KMS-11 (cell line): Measurements from ENCODE around the gene NBL1.
A peak's percentile ranks its signal among the peaks of the same experiment; 100 is the strongest.

Source experiments
- H2AFZ ChIP-seq: fragments of 200-600 bp; sonication (generic); 2 replicates; pipeline ENCODE4 v1.6.1; 2016; ENCODE audit warnings: antibody characterized with exemption, mixed run types, low read depth
- H3K27ac ChIP-seq: fragments of 200-600 bp; sonication (generic); 2 replicates; pipeline ENCODE4 v1.6.1; 2016; ENCODE audit warnings: mild to moderate bottlenecking, mixed run types
- H3K27me3 ChIP-seq: fragments of 200-600 bp; sonication (generic); 2 replicates; pipeline ENCODE4 v1.6.1; 2017; ENCODE audit warnings: mild to moderate bottlenecking, low read depth, mixed run types, moderate library complexity; ENCODE audit not compliant: insufficient read depth
- H3K36me3 ChIP-seq: fragments of 200-600 bp; sonication (generic); 2 replicates; pipeline ENCODE4 v1.6.1; 2017; ENCODE audit warnings: mild to moderate bottlenecking, mixed run types; ENCODE audit not compliant: insufficient read depth
- H3K4me1 ChIP-seq: fragments of 200-600 bp; sonication (generic); 2 replicates; pipeline ENCODE4 v1.6.1; 2016; ENCODE audit warnings: mild to moderate bottlenecking, low read depth, mixed run types; ENCODE audit not compliant: poor library complexity, severe bottlenecking
- H3K4me2 ChIP-seq: fragments of 200-600 bp; sonication (generic); 2 replicates; pipeline ENCODE4 v1.7.0; 2016; ENCODE audit warnings: mild to moderate bottlenecking, mixed run types
- H3K4me3 ChIP-seq: fragments of 200-600 bp; sonication (generic); IDR thresholded peaks from 2 replicates; pipeline ENCODE4 v1.6.1; 2017; ENCODE audit warnings: low read depth, low read length, mixed read lengths; ENCODE audit not compliant: insufficient read depth
- H3K79me2 ChIP-seq: fragments of 200-600 bp; sonication (generic); 2 replicates; pipeline ENCODE4 v1.6.1; 2016; ENCODE audit warnings: low read depth, mixed run types; ENCODE audit not compliant: insufficient read depth
- H3K9ac ChIP-seq: fragments of 200-600 bp; sonication (generic); 2 replicates; pipeline ENCODE4 v1.6.1; 2016; ENCODE audit warnings: mild to moderate bottlenecking, mixed run types
- H4K20me1 ChIP-seq: fragments of 200-600 bp; sonication (generic); 2 replicates; pipeline ENCODE4 v1.6.1; 2016; ENCODE audit warnings: mild to moderate bottlenecking, mixed run types; ENCODE audit not compliant: insufficient read depth
- TF ChIP-seq, protein P1 (sequence below): fragments of 200-600 bp; sonication (generic); conservative IDR thresholded peaks from 2 replicates; pipeline ENCODE4 v1.6.1; 2017; ENCODE audit warnings: low read depth, mild to moderate bottlenecking, antibody characterized with exemption, low read length, moderate library complexity, mixed read lengths

Gene NBL1

DNA sequence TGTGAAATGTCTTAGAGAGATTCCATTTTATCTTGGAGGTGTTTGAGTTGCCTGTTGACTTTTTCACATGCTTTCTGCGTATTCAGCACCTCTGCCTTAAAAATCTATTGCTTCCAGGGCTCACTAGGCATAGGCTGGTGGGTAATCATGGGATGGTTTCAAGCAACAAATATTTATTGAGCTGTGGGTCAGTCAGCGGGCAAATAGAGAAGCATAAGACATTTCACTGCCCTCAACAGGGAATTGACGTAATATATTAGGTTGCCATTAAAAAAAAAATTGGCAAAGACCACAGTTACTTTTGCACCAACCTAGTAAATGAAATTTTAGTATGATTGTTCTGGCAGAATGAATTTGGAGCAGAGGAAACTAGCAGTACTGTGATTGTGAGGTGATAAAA, 44.3 kb upstream of the NBL1 start:
- Histone ChIP-seq H3K4me2 (no peak overlapping the region), H3K79me2 (peaks cover 76% of the 10 kb centered on the region), H3K4me3 (no peak overlapping the region), H3K36me3 (no peaks in the 10 kb centered on the region), H4K20me1 (peaks cover 26% of the 10 kb centered on the region), H3K9ac (no peak overlapping the region), H2AFZ (no peak overlapping the region), H3K27ac (no peak overlapping the region), H3K27me3 (no peaks in the 10 kb centered on the region), H3K4me1 (peaks cover 14% of the 10 kb centered on the region)
- TF ChIP-seq, protein P1, sequence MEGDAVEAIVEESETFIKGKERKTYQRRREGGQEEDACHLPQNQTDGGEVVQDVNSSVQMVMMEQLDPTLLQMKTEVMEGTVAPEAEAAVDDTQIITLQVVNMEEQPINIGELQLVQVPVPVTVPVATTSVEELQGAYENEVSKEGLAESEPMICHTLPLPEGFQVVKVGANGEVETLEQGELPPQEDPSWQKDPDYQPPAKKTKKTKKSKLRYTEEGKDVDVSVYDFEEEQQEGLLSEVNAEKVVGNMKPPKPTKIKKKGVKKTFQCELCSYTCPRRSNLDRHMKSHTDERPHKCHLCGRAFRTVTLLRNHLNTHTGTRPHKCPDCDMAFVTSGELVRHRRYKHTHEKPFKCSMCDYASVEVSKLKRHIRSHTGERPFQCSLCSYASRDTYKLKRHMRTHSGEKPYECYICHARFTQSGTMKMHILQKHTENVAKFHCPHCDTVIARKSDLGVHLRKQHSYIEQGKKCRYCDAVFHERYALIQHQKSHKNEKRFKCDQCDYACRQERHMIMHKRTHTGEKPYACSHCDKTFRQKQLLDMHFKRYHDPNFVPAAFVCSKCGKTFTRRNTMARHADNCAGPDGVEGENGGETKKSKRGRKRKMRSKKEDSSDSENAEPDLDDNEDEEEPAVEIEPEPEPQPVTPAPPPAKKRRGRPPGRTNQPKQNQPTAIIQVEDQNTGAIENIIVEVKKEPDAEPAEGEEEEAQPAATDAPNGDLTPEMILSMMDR: no peak

DNA sequence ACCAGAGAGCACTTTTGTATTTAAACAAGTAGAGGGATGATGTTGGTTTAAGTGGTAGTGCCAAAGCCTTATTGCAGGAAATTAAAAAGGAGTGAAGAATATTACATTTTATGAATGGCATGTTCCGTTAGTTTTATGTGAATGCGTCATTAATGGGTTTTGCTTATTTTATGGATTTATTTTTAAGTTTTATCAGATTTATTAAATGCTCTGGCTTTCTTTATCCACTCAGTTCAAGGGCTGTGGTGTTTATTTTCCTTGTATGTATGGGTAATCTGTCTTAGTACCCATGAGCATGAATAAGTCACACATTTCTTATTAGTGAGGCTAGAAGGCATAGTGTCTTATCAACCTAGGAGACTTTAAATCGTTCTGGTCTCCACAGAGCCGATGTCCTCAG, 41.6 kb upstream of the NBL1 start:
- H4K20me1 ChIP-seq: peaks cover 51% of the 10 kb centered on the region

DNA sequence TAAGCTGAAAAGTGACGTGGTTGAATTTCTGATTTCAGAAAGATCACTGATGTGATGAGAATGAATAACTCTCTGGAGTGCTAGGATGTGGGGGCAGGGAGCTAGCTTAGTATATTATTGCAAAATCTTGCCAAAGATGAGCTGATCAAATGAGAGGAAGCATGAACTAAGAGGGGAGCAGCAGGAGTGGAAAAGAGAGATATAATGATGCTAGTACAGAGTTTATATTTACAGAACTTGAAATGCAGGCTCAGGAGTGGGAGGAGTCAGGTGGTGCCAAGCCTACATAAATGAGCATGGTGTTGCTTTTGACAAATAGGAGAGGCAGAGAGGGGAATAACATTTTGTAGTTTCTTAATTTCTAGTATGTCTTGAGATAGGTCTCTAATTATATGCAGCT, 38.1 kb upstream of the NBL1 start:
- Histone ChIP-seq H3K9ac (no peak overlapping the region), H2AFZ (no peak overlapping the region), H4K20me1 (peaks cover 54% of the 10 kb centered on the region), H3K79me2 (peaks cover 83% of the 10 kb centered on the region; the same call in 1 of the 2 replicates), H3K36me3 (no peaks in the 10 kb centered on the region), H3K4me3 (no peak overlapping the region), H3K27me3 (no peaks in the 10 kb centered on the region), H3K4me1 (peaks cover 23% of the 10 kb centered on the region), H3K27ac (no peak overlapping the region), H3K4me2 (no peak overlapping the region; the same call in 1 of the 2 replicates)
- TF ChIP-seq, protein P1: no peak

More for the DNA sequence above, 41.6 kb upstream of the NBL1 start:
- Histone ChIP-seq H3K4me1 (peaks cover 30% of the 10 kb centered on the region), H3K79me2 (peaks cover 94% of the 10 kb centered on the region), H3K9ac (no peak overlapping the region), H3K4me3 (no peak overlapping the region), H3K36me3 (no peaks in the 10 kb centered on the region), H3K27me3 (no peaks in the 10 kb centered on the region), H3K4me2 (no peak overlapping the region), H2AFZ (no peak overlapping the region), H3K27ac (no peak overlapping the region)
- TF ChIP-seq, protein P1: no peak

DNA sequence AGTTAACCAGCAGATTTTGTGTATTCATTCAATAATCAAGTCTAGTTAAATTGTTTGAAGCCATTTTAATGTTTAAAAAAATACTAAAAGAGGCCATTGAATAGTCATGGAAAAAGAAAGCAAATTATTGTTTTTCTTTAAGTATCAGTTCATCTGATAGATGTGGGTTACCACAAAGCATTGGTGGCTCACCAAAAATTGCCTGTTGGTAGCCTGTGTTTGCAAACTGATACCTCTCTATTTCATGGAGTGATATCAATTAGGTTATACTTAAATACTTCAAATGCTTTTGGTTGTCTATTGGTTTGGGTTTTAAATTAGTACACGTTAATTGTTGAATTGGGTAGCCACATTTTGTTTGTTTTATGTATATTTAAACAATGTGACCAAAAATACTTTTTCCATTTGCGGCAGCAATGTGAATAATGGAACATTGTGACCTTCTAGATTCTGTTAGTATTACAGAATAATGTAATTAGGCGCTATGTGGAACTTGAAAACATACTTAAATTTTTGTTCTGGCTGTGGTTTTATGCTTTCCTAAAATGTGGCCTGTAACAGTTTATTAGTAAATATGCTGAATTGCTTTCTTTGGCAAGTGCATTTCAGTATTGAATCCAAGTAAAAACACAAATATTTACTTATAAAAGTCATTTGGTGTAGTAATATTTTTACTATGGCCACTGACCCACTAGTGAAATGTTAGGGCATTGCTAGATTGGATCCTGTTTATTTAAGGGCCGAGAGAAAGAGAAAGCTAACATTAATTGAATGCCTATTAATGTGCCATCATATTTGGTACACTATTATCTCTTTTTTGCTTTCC, 37.1 kb upstream of the NBL1 start:
- TF ChIP-seq, protein P1: no peak
- Histone ChIP-seq H3K4me2 (peak overlapping the region; percentile 34; the same call in 1 of the 2 replicates), H3K27ac (no peak overlapping the region; the same call in 1 of the 2 replicates), H3K79me2 (peaks cover 73% of the 10 kb centered on the region; the same call in 1 of the 2 replicates), H3K9ac (no peak overlapping the region), H4K20me1 (peaks cover 48% of the 10 kb centered on the region), H3K4me3 (no peak overlapping the region), H3K36me3 (no peaks in the 10 kb centered on the region), H2AFZ (no peak overlapping the region), H3K27me3 (no peaks in the 10 kb centered on the region), H3K4me1 (peaks cover 23% of the 10 kb centered on the region)
